ENCODE measurements around the gene MTAP.
A peak's percentile ranks its signal among the peaks of the same experiment; 100 is the strongest.

MTAP gene

DNA sequence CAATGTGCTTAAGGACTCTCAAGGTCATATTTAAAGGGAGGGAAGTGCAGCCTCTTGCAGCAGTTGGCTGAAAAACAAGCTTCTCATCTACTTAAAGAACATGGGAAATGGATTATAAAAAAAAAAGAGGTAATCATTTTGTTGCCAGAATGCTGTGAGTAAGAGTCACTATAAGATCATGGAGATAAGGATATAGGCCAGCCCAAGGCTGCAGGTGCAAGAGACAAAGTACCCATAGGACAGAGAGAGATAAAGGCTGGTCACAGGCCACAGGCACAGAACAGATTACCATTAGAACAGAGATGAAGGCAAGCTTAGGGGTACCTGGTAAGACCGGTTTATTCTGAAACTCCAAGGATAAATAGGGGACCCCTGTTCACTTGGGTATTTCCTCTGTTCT is 121.3 kb downstream of the MTAP start:
- H3K27ac ChIP-seq = no peak overlapping the region
- DNase-seq (ENCODE audit: low spot score) = no peak
- ChIA-PET CTCF (no interaction called here), POLR2A (ENCODE audit: low non-redundant PET) (no interaction called here)
- no peak for TF ChIP-seq CTCF (conservative IDR thresholded peaks at IDR 0.05; ENCODE audit: low read depth)

GRCh38 chr9:21927752-21928151 is 125.3 kb downstream of the MTAP start:
- H3K27ac ChIP-seq = no peak overlapping the region
- TF ChIP-seq CTCF (conservative IDR thresholded peaks at IDR 0.05; ENCODE audit: low read depth) = no peak
- no peak for DNase-seq (ENCODE audit: low spot score)
- CTCF ChIA-PET = no interaction called here
- POLR2A ChIA-PET (ENCODE audit: low non-redundant PET) = no interaction called here

GRCh38 chr9:21931428-21931827 is 129.0 kb downstream of the MTAP start:
- DNase-seq (ENCODE audit: low spot score) = no peak
- no peak overlapping the region for H3K27ac ChIP-seq
- POLR2A ChIA-PET (ENCODE audit: low non-redundant PET) = no interaction called here
- no peak for TF ChIP-seq CTCF (conservative IDR thresholded peaks at IDR 0.05; ENCODE audit: low read depth)
- CTCF ChIA-PET = no interaction called here

DNA sequence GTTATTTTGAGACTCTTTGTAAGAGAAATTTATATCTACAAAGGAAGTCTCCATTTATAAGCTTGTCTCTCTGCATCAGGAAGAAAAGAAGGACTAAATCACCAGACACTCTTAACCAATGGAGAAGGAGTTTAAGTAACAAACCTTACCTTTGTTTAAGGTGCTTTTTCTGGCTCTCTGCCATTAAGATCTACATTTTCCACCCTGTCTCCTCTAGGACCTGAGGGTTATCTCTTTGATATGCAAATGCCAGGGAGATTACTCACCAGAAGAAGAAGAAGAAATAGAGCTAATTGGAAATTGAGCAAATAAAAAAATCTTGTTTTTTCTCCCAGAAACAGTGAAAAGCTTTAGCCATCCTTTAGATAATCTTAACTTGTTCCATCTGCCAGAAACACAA is 130.8 kb downstream of the MTAP start:
- ChIA-PET POLR2A (ENCODE audit: low non-redundant PET) (no interaction called here), CTCF (interaction anchor here (0.6 to 0.7 kb wide), 2 partner anchors 107 to 170 kb away, joined by 3 to 5 read pairs; no protein-coding TSS in a partner anchor)
- DNase-seq (ENCODE audit: low spot score) = peak; percentile 25
- no peak for TF ChIP-seq CTCF (conservative IDR thresholded peaks at IDR 0.05; ENCODE audit: low read depth)
- no peak overlapping the region for H3K27ac ChIP-seq

DNA sequence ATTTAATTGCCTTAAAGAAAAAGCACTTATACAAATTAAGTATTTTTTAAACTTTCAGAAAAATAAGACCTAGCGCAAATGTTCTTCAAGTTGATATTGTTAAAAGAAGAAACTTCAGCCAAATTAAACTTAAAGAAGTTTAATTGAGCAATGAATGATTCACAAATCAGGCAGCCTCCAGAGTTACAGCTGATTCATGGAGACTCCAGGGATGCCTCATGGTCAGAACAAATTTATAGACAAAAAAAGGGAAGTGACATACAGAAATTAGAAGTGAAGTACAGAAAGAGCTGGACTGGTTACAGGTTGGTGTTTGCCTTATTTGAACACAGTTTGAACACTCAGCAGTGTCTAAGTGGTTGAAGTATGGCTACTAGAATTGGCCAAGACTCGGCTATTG is 131.4 kb downstream of the MTAP start:
- no peak overlapping the region for H3K27ac ChIP-seq
- no peak for DNase-seq (ENCODE audit: low spot score)
- TF ChIP-seq CTCF (conservative IDR thresholded peaks at IDR 0.05; ENCODE audit: low read depth) = no peak
- POLR2A ChIA-PET (ENCODE audit: low non-redundant PET) = interaction anchor here (0.6 kb wide), 1 partner anchor 11 kb away, joined by 3 read pairs; no protein-coding TSS in a partner anchor
- CTCF ChIA-PET = interaction anchor here (0.7 kb wide), 1 partner anchor 169 kb away, joined by 3 read pairs; no protein-coding TSS in a partner anchor

GRCh38 chr9:21935631-21936030 is 133.2 kb downstream of the MTAP start:
- H3K27ac ChIP-seq = no peak overlapping the region
- no peak for TF ChIP-seq CTCF (conservative IDR thresholded peaks at IDR 0.05; ENCODE audit: low read depth)
- POLR2A ChIA-PET (ENCODE audit: low non-redundant PET) = no interaction called here

GRCh38 chr9:21936161-21936560 is 133.7 kb downstream of the MTAP start:
- ChIA-PET POLR2A (ENCODE audit: low non-redundant PET) (no interaction called here), CTCF (interaction anchor here (0.6 kb wide), 1 partner anchor 102 kb away, joined by 5 read pairs; no protein-coding TSS in a partner anchor)
- no peak overlapping the region for H3K27ac ChIP-seq
- no peak for TF ChIP-seq CTCF (conservative IDR thresholded peaks at IDR 0.05; ENCODE audit: low read depth)
- no peak for DNase-seq (ENCODE audit: low spot score)

More at GRCh38 chr9:21935631-21936030, 133.2 kb downstream of the MTAP start:
- CTCF ChIA-PET = no interaction called here
- no peak for DNase-seq (ENCODE audit: low spot score)

Data from RWPE1 (cell line).